PC-3 (cell line): ENCODE results near the gene GLCE. TPM values are rescaled to one million over a fixed set of nuclear protein-coding genes. Genes with fewer than 3 reads are reported as not detected.

Source experiments
- ATAC-seq: fragments of 200-7000 bp; cut with Tn5 transposase; 2 replicates; pipeline ENCODE4 v1.9.1; 2020; ENCODE audit warnings: mild to moderate bottlenecking, moderate library complexity
- BruUV-seq: library from RNA; stranded (reverse); fragments of 400-500 nt; replicated peaks from 2 replicates; lab custom pipeline; 2021; lab: Mats Ljungman, UMichigan
- CTCF ChIA-PET: fragments of 300-600 bp; sonication (Branson Sonifier 250); formaldehyde crosslinking; loops from one replicate; lab custom pipeline; 2022; ENCODE audit warnings: antibody characterized with exemption; lab: Charles Lee
- POLR2A ChIA-PET: fragments of 300-600 bp; sonication (Branson Sonifier 250); formaldehyde crosslinking; loops from one replicate; lab custom pipeline; 2022; ENCODE audit warnings: antibody characterized with exemption; ENCODE audit not compliant: unreplicated experiment; lab: Charles Lee
- DNase-seq: peaks from one replicate; pipeline ENCODE4 v3.0.0-alpha.2; 2015
- H2AFZ ChIP-seq: fragments of 300-600 bp; sonication (generic); 2 replicates; pipeline ENCODE4 v1.6.0; 2016; ENCODE audit warnings: antibody characterized with exemption, low read length
- H3F3A ChIP-seq: fragments of 300-600 bp; sonication (generic); one replicate; pipeline ENCODE4 v1.6.0; 2017; ENCODE audit warnings: antibody characterized with exemption, low read length, control low read depth, mild to moderate bottlenecking; ENCODE audit not compliant: unreplicated experiment
- H3K27ac ChIP-seq: fragments of 300-600 bp; sonication (generic); 2 replicates; pipeline ENCODE4 v1.5.1; 2016; ENCODE audit warnings: mild to moderate bottlenecking, low read length
- H3K27me3 ChIP-seq: fragments of 300-600 bp; sonication (generic); 2 replicates; pipeline ENCODE4 v1.6.1; 2016; ENCODE audit warnings: low read length, mixed read lengths
- H3K36me3 ChIP-seq: fragments of 300-600 bp; sonication (generic); 2 replicates; pipeline ENCODE4 v1.6.1; 2016; ENCODE audit warnings: low read depth, mixed run types, low read length, mixed read lengths
- H3K4me1 ChIP-seq: fragments of 300-600 bp; sonication (generic); 2 replicates; pipeline ENCODE4 v1.5.1; 2016; ENCODE audit warnings: low read length; ENCODE audit not compliant: insufficient read depth
- H3K4me2 ChIP-seq: fragments of 300-600 bp; sonication (generic); 2 replicates; pipeline ENCODE4 v1.6.0; 2016; ENCODE audit warnings: low read length
- H3K4me3 ChIP-seq: fragments of 300-600 bp; sonication (generic); 2 replicates; pipeline ENCODE4 v1.5.1; 2016; ENCODE audit warnings: mild to moderate bottlenecking, low read length, mixed read lengths
- H3K79me2 ChIP-seq: fragments of 300-600 bp; sonication (generic); 2 replicates; pipeline ENCODE4 v1.6.1; 2017; ENCODE audit warnings: low read length, mixed read lengths
- H3K9ac ChIP-seq: fragments of 300-600 bp; sonication (generic); 2 replicates; pipeline ENCODE4 v1.6.0; 2016; ENCODE audit warnings: mild to moderate bottlenecking, low read length
- H3K9me2 ChIP-seq: fragments of 300-600 bp; sonication (generic); replicated peaks from 2 replicates; pipeline ENCODE4 v1.6.1; 2016; ENCODE audit warnings: mixed run types, low read length, mixed read lengths
- H3K9me3 ChIP-seq: fragments of 300-600 bp; sonication (generic); 2 replicates; pipeline ENCODE4 v1.6.1; 2016; ENCODE audit warnings: low read length, mixed read lengths
- H4K20me1 ChIP-seq: fragments of 300-600 bp; sonication (generic); 2 replicates; pipeline ENCODE4 v1.6.1; 2016; ENCODE audit warnings: low read length, mixed read lengths
- EZH2 ChIP-seq: fragments of 300-600 bp; sonication (generic); IDR thresholded peaks from one replicate; pipeline ENCODE4 v1.6.1; 2017; ENCODE audit warnings: antibody characterized with exemption, mild to moderate bottlenecking, low read length; ENCODE audit not compliant: unreplicated experiment
- EZH2phosphoT487 ChIP-seq: fragments of 300-600 bp; sonication (generic); IDR thresholded peaks from 2 replicates; pipeline ENCODE4 v1.6.1; 2018; ENCODE audit warnings: mild to moderate bottlenecking, antibody characterized with exemption, low read length, borderline replicate concordance
- intact Hi-C: fragments of 100-400 bp; cut with micrococcal nuclease; formaldehyde crosslinking; loops from 2 replicates; pipeline ENCODE4 v1.9.0; 2023
- total RNA-seq: library from RNA; depleted of rRNA; stranded (reverse); fragments of >200 nt; gene quantifications from 2 replicates; pipeline ENCODE4 v1.2.3, GENCODE V29; 2014
- TF ChIP-seq, protein P1 (sequence below): fragments of 300-600 bp; sonication (generic); conservative IDR thresholded peaks from 2 replicates; pipeline ENCODE4 v1.5.1; 2017; ENCODE audit warnings: antibody characterized with exemption, low read depth, mild to moderate bottlenecking, low read length

The GLCE gene
- total RNA-seq, 1 experiment from 2014 or later, result 15.4 TPM

DNA sequence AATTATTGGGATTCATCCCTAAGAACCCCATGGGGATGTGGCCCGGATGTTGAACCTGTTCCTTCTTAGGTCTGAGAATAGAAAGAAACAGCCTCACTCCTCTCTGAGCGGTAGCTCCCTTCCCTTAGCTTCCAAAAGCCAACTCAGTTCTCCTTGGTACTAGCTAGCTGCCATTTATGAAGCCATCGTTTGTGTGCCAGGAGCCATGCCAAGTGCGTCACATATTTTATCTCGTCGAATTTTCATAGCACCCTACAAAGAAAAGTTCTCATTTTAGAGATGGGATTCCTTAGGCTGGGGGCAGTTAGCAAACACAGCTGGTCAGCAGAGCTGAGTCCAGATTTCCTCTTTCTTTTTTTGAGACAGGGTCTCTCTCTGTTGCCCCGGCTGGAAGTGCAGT, 45.4 kb upstream of the GLCE start:
- Histone ChIP-seq H3K4me1 (no peaks in the 10 kb centered on the region), H3K27me3 (no peaks in the 10 kb centered on the region; the same call in 1 of the 2 replicates), H3K36me3 (no peaks in the 10 kb centered on the region), H4K20me1 (no peaks in the 10 kb centered on the region), H3K27ac (no peak overlapping the region), H3K79me2 (no peaks in the 10 kb centered on the region), H3K9me2 (no peaks in the 10 kb centered on the region), H2AFZ (no peak overlapping the region), H3K9ac (no peak overlapping the region), H3K9me3 (no peaks in the 10 kb centered on the region), H3K4me2 (no peak overlapping the region), H3F3A (no peaks in the 10 kb centered on the region), H3K4me3 (no peak overlapping the region)
- ChIA-PET POLR2A (no interaction called here), CTCF (no interaction called here)
- DNase-seq (no peak), ATAC-seq (no peak)
- no TSS peak for BruUV-seq
- intact Hi-C loops, result no loop called here
- no peak for TF ChIP-seq EZH2phosphoT487
- TF ChIP-seq EZH2, result no peak
- TF ChIP-seq, protein P1, sequence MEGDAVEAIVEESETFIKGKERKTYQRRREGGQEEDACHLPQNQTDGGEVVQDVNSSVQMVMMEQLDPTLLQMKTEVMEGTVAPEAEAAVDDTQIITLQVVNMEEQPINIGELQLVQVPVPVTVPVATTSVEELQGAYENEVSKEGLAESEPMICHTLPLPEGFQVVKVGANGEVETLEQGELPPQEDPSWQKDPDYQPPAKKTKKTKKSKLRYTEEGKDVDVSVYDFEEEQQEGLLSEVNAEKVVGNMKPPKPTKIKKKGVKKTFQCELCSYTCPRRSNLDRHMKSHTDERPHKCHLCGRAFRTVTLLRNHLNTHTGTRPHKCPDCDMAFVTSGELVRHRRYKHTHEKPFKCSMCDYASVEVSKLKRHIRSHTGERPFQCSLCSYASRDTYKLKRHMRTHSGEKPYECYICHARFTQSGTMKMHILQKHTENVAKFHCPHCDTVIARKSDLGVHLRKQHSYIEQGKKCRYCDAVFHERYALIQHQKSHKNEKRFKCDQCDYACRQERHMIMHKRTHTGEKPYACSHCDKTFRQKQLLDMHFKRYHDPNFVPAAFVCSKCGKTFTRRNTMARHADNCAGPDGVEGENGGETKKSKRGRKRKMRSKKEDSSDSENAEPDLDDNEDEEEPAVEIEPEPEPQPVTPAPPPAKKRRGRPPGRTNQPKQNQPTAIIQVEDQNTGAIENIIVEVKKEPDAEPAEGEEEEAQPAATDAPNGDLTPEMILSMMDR, result no peak

DNA sequence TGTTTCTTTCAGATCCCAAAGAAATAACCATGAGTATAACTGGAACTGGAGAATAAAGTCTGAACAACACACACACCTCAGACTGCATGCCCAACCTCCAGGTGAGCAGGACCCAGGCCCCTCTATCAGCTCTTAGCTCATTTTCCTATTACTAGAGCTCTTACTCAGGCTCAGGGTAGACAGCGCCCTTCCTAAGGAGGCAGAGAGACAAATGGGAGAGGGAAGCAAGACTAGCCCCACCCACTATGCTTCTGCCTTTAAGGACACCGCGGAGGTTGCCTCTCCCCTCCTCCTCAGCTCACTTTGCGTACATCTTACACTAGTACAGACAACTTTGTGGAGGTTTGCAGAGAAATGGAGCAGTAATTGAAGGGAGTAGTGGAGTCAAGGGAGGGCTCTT, 44.0 kb upstream of the GLCE start:
- Histone ChIP-seq H3F3A (no peaks in the 10 kb centered on the region), H3K9me2 (no peaks in the 10 kb centered on the region), H3K4me2 (no peak overlapping the region), H3K9ac (no peak overlapping the region), H3K4me1 (no peaks in the 10 kb centered on the region), H3K9me3 (no peaks in the 10 kb centered on the region), H3K27me3 (no peaks in the 10 kb centered on the region; the same call in 1 of the 2 replicates), H3K27ac (no peak overlapping the region), H4K20me1 (no peaks in the 10 kb centered on the region), H2AFZ (no peak overlapping the region), H3K79me2 (no peaks in the 10 kb centered on the region), H3K36me3 (no peaks in the 10 kb centered on the region), H3K4me3 (no peak overlapping the region)
- ChIA-PET CTCF (no interaction called here), POLR2A (no interaction called here)
- no peak for ATAC-seq
- no TSS peak for BruUV-seq
- intact Hi-C loops, result no loop called here
- TF ChIP-seq EZH2phosphoT487 (no peak), EZH2 (no peak)
- TF ChIP-seq, protein P1, result no peak
- DNase-seq, result no peak

DNA sequence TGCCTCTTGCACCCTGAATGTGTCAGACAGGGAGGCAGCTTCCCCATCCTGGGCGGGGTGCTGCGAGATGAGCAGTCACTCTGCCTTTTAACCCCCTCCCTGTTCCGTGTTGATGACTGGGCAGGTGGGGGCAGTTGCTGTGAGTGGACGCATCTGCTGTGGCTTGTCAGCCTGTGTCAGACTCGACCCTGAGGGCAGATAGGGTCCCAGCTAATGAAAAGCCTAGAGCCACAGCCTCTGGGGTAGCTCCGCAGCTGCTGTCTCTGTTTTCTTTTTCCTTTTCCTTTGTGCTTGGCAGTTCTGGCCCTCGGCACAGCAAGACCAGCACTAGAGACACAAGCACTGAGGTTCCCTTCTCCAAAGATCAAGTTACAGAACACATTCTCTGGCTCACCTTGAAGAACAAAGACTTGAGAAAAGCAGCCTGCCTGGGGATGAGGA, 43.0 kb upstream of the GLCE start:
- no peaks in the 10 kb centered on the region for H3K9me2 ChIP-seq
- H3K27me3 ChIP-seq, result no peaks in the 10 kb centered on the region; the same call in 1 of the 2 replicates
- H3K4me2 ChIP-seq, result no peak overlapping the region
- BruUV-seq, result no TSS peak
- no peak overlapping the region for H3K9ac ChIP-seq
- H3K79me2 ChIP-seq, result no peaks in the 10 kb centered on the region
- intact Hi-C loops, result no loop called here
- no peaks in the 10 kb centered on the region for H3K4me1 ChIP-seq
- H3K9me3 ChIP-seq, result no peaks in the 10 kb centered on the region
- ATAC-seq (no peak), DNase-seq (no peak)
- TF ChIP-seq, protein P1, result no peak
- TF ChIP-seq EZH2phosphoT487 (no peak), EZH2 (no peak)
- no peaks in the 10 kb centered on the region for H3K36me3 ChIP-seq
- H3F3A ChIP-seq, result no peaks in the 10 kb centered on the region
- CTCF ChIA-PET, result no interaction called here
- POLR2A ChIA-PET, result interaction anchor here (0.6 kb wide), 1 partner anchor 185 kb away, joined by 3 read pairs; no protein-coding TSS in a partner anchor
- H2AFZ ChIP-seq, result no peak overlapping the region
- H3K4me3 ChIP-seq, result no peak overlapping the region
- H4K20me1 ChIP-seq, result no peaks in the 10 kb centered on the region
- H3K27ac ChIP-seq, result no peak overlapping the region
